Measurements from ENCODE around the gene LPCAT2.

GRCh38 chr16:55632259-55632658 lies 123.4 kb downstream of the LPCAT2 start:
- no peak for TF ChIP-seq POLR2AphosphoS5 (IDR thresholded peaks at IDR 0.05; ENCODE audit: low read depth, low read length)
- no peak for TF ChIP-seq POLR2A (IDR thresholded peaks at IDR 0.05; ENCODE audit: low read depth, low read length)

Data from GM12892 (cell line).